ENCODE data around the gene HSD17B2.

The HSD17B2 gene

DNA sequence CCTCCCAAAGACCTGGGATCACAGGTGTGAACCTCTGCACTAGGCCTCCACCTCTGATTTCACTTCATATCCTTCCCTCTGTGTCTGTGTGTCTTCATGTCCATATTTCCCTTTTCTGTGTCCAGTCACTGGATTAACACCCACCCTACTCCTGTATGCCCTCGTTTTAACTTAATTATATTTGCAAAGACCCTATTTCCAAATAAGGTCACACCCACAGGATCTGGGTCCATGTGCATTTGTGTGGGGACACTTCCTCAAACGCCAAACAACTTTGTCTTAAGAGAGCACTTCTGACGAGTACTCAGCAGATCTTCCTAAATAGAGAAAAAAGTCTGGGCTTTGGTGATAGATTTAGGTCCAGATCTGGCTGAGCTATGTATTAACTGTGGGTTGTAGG lies 78.7 kb downstream of the HSD17B2 start:
- Histone ChIP-seq H3K9ac (ENCODE audit: low read length) (no peak overlapping the region), H3K36me3 (ENCODE audit: insufficient read depth, low read length) (no peaks in the 10 kb centered on the region), H3K9me3 (ENCODE audit: low read length) (no peaks in the 10 kb centered on the region), H3K4me1 (ENCODE audit: insufficient read depth, low read length) (no peaks in the 10 kb centered on the region), H3K4me3 (ENCODE audit: low read depth in 1 of 2, low read length in 2 of 2) (no peak overlapping the region), H3K27me3 (ENCODE audit: control insufficient read depth in 1 of 2, insufficient read depth in 2 of 2, low read length in 2 of 2) (no peaks in the 10 kb centered on the region), H3K27ac (ENCODE audit: low read depth, low read length) (no peak overlapping the region)

GRCh38 chr16:82116535-82116934 lies 81.5 kb downstream of the HSD17B2 start:
- no peak overlapping the region for H3K4me3 ChIP-seq (ENCODE audit: low read depth in 1 of 2, low read length in 2 of 2)
- no peak overlapping the region for H3K27ac ChIP-seq (ENCODE audit: low read depth, low read length)
- H3K9ac ChIP-seq (ENCODE audit: low read length) = no peak overlapping the region
- no peaks in the 10 kb centered on the region for H3K4me1 ChIP-seq (ENCODE audit: insufficient read depth, low read length)
- no peaks in the 10 kb centered on the region for H3K36me3 ChIP-seq (ENCODE audit: insufficient read depth, low read length)
- no peaks in the 10 kb centered on the region for H3K9me3 ChIP-seq (ENCODE audit: low read length)
- H3K27me3 ChIP-seq (ENCODE audit: control insufficient read depth in 1 of 2, insufficient read depth in 2 of 2, low read length in 2 of 2) = no peaks in the 10 kb centered on the region

- Histone ChIP-seq H3K9me3 (ENCODE audit: low read length) (no peaks in the 10 kb centered on the region), H3K9ac (ENCODE audit: low read length) (no peak overlapping the region), H3K27ac (ENCODE audit: low read depth, low read length) (no peak overlapping the region)
These were observed 83.7 kb downstream of the HSD17B2 start for GRCh38 chr16:82118749-82119148.

GRCh38 chr16:82119405-82119804 lies 84.4 kb downstream of the HSD17B2 start:
- no peak overlapping the region for H3K27ac ChIP-seq (ENCODE audit: low read depth, low read length)
- H3K4me3 ChIP-seq (ENCODE audit: low read depth in 1 of 2, low read length in 2 of 2) = no peak overlapping the region
- no peaks in the 10 kb centered on the region for H3K4me1 ChIP-seq (ENCODE audit: insufficient read depth, low read length)
- no peak overlapping the region for H3K9ac ChIP-seq (ENCODE audit: low read length)
- H3K27me3 ChIP-seq (ENCODE audit: control insufficient read depth in 1 of 2, insufficient read depth in 2 of 2, low read length in 2 of 2) = no peaks in the 10 kb centered on the region
- H3K36me3 ChIP-seq (ENCODE audit: insufficient read depth, low read length) = no peaks in the 10 kb centered on the region
- no peaks in the 10 kb centered on the region for H3K9me3 ChIP-seq (ENCODE audit: low read length)

More at GRCh38 chr16:82118749-82119148, 83.7 kb downstream of the HSD17B2 start:
- H3K36me3 ChIP-seq (ENCODE audit: insufficient read depth, low read length) = no peaks in the 10 kb centered on the region
- no peaks in the 10 kb centered on the region for H3K27me3 ChIP-seq (ENCODE audit: control insufficient read depth in 1 of 2, insufficient read depth in 2 of 2, low read length in 2 of 2)
- no peak overlapping the region for H3K4me3 ChIP-seq (ENCODE audit: low read depth in 1 of 2, low read length in 2 of 2)
- H3K4me1 ChIP-seq (ENCODE audit: insufficient read depth, low read length) = no peaks in the 10 kb centered on the region

GRCh38 chr16:82124651-82125050 lies 89.6 kb downstream of the HSD17B2 start:
- no peaks in the 10 kb centered on the region for H3K9me3 ChIP-seq (ENCODE audit: low read length)
- H3K9ac ChIP-seq (ENCODE audit: low read length) = no peak overlapping the region
- no peaks in the 10 kb centered on the region for H3K27me3 ChIP-seq (ENCODE audit: control insufficient read depth in 1 of 2, insufficient read depth in 2 of 2, low read length in 2 of 2)
- H3K27ac ChIP-seq (ENCODE audit: low read depth, low read length) = no peak overlapping the region
- H3K4me1 ChIP-seq (ENCODE audit: insufficient read depth, low read length) = no peaks in the 10 kb centered on the region
- no peak overlapping the region for H3K4me3 ChIP-seq (ENCODE audit: low read depth in 1 of 2, low read length in 2 of 2)
- no peaks in the 10 kb centered on the region for H3K36me3 ChIP-seq (ENCODE audit: insufficient read depth, low read length)

DNA sequence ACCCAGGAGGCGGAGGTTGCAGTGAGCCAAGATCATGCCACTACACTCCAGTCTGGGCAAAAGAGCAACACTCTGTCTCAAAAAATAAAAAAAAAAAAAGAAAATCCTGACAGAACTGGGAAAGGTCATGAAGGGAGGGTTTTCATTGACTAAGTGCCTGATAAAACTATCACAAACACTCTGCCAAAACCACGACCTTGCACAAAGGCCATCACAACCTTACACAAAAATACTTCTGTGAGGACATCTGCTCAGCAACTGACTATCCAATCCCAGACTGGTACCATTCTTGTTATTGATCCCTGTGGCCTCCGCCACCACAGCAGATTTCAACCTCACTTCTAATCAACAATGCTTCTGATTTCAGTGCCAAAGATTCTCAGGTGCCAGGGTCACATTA lies 94.8 kb downstream of the HSD17B2 start:
- no peaks in the 10 kb centered on the region for H3K36me3 ChIP-seq (ENCODE audit: insufficient read depth, low read length)
- no peak overlapping the region for H3K27ac ChIP-seq (ENCODE audit: low read depth, low read length)
- H3K4me1 ChIP-seq (ENCODE audit: insufficient read depth, low read length) = no peaks in the 10 kb centered on the region
- no peaks in the 10 kb centered on the region for H3K27me3 ChIP-seq (ENCODE audit: control insufficient read depth in 1 of 2, insufficient read depth in 2 of 2, low read length in 2 of 2)
- H3K4me3 ChIP-seq (ENCODE audit: low read depth in 1 of 2, low read length in 2 of 2) = no peak overlapping the region
- no peaks in the 10 kb centered on the region for H3K9me3 ChIP-seq (ENCODE audit: low read length)
- H3K9ac ChIP-seq (ENCODE audit: low read length) = no peak overlapping the region

DNA sequence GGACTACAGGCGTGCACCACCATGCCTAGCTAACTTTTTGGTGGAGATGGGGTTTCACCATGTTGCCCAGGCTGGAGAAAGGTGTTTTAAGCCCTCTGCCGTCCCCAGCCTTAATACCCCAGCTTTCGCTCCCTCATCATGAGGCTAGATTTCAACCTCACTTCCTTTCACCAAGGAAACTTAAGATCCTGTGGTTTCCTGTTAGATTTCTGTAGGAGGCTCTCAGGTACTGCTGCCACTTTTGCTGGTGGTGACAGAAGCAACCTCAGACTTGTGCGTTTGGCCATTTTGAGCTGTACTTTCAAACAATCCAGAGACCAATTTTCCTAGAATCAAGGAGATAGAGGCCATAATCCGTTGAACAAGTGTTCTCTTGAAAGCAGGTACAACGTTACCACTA lies 98.7 kb downstream of the HSD17B2 start:
- H3K4me1 ChIP-seq (ENCODE audit: insufficient read depth, low read length) = no peaks in the 10 kb centered on the region
- H3K9me3 ChIP-seq (ENCODE audit: low read length) = no peaks in the 10 kb centered on the region
- H3K36me3 ChIP-seq (ENCODE audit: insufficient read depth, low read length) = peaks cover 6% of the 10 kb centered on the region
- H3K27me3 ChIP-seq (ENCODE audit: control insufficient read depth in 1 of 2, insufficient read depth in 2 of 2, low read length in 2 of 2) = no peaks in the 10 kb centered on the region
- H3K27ac ChIP-seq (ENCODE audit: low read depth, low read length) = no peak overlapping the region
- H3K9ac ChIP-seq (ENCODE audit: low read length) = no peak overlapping the region
- no peak overlapping the region for H3K4me3 ChIP-seq (ENCODE audit: low read depth in 1 of 2, low read length in 2 of 2)

DNA sequence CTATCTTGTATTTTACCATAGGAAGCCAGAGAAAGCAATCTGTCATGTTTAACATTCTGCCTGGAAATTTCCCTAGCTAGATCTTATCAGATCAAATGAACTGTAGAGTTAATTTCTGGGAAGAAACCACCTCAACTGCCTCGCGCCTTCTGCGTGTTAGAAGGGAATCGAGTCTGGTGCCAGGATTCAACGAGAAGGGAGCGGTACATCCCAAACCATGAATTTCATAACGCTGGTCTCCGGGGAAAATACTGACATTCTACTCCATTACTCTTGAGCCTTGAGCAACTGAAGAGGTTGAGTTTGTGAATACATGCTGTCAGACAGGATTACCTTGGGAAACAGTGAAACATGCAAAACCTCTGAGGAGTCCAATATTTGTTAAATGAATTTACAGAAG lies 99.8 kb downstream of the HSD17B2 start:
- no peak overlapping the region for H3K27ac ChIP-seq (ENCODE audit: low read depth, low read length)
- no peak overlapping the region for H3K9ac ChIP-seq (ENCODE audit: low read length)
- no peaks in the 10 kb centered on the region for H3K4me1 ChIP-seq (ENCODE audit: insufficient read depth, low read length)
- no peaks in the 10 kb centered on the region for H3K27me3 ChIP-seq (ENCODE audit: control insufficient read depth in 1 of 2, insufficient read depth in 2 of 2, low read length in 2 of 2)
- H3K9me3 ChIP-seq (ENCODE audit: low read length) = no peaks in the 10 kb centered on the region
- peaks cover 6% of the 10 kb centered on the region for H3K36me3 ChIP-seq (ENCODE audit: insufficient read depth, low read length)
- no peak overlapping the region for H3K4me3 ChIP-seq (ENCODE audit: low read depth in 1 of 2, low read length in 2 of 2)

GRCh38 chr16:82135844-82136243 lies 100.8 kb downstream of the HSD17B2 start:
- Histone ChIP-seq H3K4me1 (ENCODE audit: insufficient read depth, low read length) (no peaks in the 10 kb centered on the region), H3K9me3 (ENCODE audit: low read length) (no peaks in the 10 kb centered on the region), H3K27me3 (ENCODE audit: control insufficient read depth in 1 of 2, insufficient read depth in 2 of 2, low read length in 2 of 2) (no peaks in the 10 kb centered on the region), H3K4me3 (ENCODE audit: low read depth in 1 of 2, low read length in 2 of 2) (no peak overlapping the region), H3K36me3 (ENCODE audit: insufficient read depth, low read length) (peaks cover 6% of the 10 kb centered on the region), H3K9ac (ENCODE audit: low read length) (no peak overlapping the region), H3K27ac (ENCODE audit: low read depth, low read length) (no peak overlapping the region)

- H3K4me3 ChIP-seq (ENCODE audit: low read depth in 1 of 2, low read length in 2 of 2) = no peak overlapping the region
- H3K9ac ChIP-seq (ENCODE audit: low read length) = no peak overlapping the region
- H3K27ac ChIP-seq (ENCODE audit: low read depth, low read length) = no peak overlapping the region
- no peaks in the 10 kb centered on the region for H3K4me1 ChIP-seq (ENCODE audit: insufficient read depth, low read length)
- peaks cover 6% of the 10 kb centered on the region for H3K36me3 ChIP-seq (ENCODE audit: insufficient read depth, low read length)
- no peaks in the 10 kb centered on the region for H3K27me3 ChIP-seq (ENCODE audit: control insufficient read depth in 1 of 2, insufficient read depth in 2 of 2, low read length in 2 of 2)
- no peaks in the 10 kb centered on the region for H3K9me3 ChIP-seq (ENCODE audit: low read length)
These were observed 102.1 kb downstream of the HSD17B2 start for GRCh38 chr16:82136956-82137821.

DNA sequence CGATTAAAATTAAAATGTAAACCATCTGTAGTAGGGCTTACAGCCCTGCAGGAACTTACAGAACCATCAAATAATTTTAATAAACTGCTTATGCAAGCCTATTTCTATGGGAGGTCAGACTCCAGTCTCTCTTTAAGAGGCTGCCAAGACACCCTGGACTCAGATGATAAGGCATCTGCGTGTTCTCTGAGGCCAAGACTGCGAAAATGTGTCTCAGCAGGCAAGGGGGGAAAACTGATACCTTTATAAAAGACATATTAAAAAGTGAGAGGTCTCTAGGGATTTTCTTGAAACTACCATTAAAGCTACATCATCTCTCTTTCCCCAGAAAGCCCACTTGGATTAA lies 102.7 kb downstream of the HSD17B2 start:
- Histone ChIP-seq H3K27ac (ENCODE audit: low read depth, low read length) (no peak overlapping the region), H3K36me3 (ENCODE audit: insufficient read depth, low read length) (peaks cover 6% of the 10 kb centered on the region), H3K4me3 (ENCODE audit: low read depth in 1 of 2, low read length in 2 of 2) (no peak overlapping the region), H3K27me3 (ENCODE audit: control insufficient read depth in 1 of 2, insufficient read depth in 2 of 2, low read length in 2 of 2) (no peaks in the 10 kb centered on the region), H3K9me3 (ENCODE audit: low read length) (no peaks in the 10 kb centered on the region), H3K9ac (ENCODE audit: low read length) (no peak overlapping the region), H3K4me1 (ENCODE audit: insufficient read depth, low read length) (no peaks in the 10 kb centered on the region)

All from muscle layer of colon (tissue), 2 donors.